K562 (cell line): ENCODE measurements around the gene FAM53B. TPM values are rescaled to one million over a fixed set of nuclear protein-coding genes. Genes with fewer than 3 reads are reported as not detected.
A peak's percentile ranks its signal among the peaks of the same experiment; 100 is the strongest.

Experiments used
- ATAC-seq: fragments of 200-7000 bp; cut with Tn5 transposase; 3 replicates; pipeline ENCODE4 v1.9.1; 2020; ENCODE audit warnings: moderate library complexity
- BruUV-seq: library from RNA; stranded (reverse); fragments of 400-500 nt; replicated peaks from 2 replicates; lab custom pipeline; 2021; lab: Mats Ljungman, UMichigan
- CTCF ChIA-PET: fragments of 300-600 bp; formaldehyde crosslinking; extraction: SDS; loops from one replicate; lab custom pipeline; 2021; ENCODE audit warnings: low intra/inter-chr PET ratio; lab: Yijun Ruan, JAX
- POLR2A ChIA-PET: fragments of 300-600, 350-650 bp; sonication (Branson Sonifier 250); formaldehyde crosslinking; extraction: SDS; loops from one replicate; lab custom pipeline; 2021; ENCODE audit warnings: antibody characterized with exemption, inconsistent platforms; lab: Yijun Ruan, JAX
- DNase-seq, 4 experiments: peaks; one replicate each; pipeline versions ENCODE4 v3.0.0 to v3.0.0-alpha.2; 2011 to 2018; ENCODE audit warnings: low spot score in 3 of 4, mixed read lengths in 3 of 4; ENCODE audit errors: extremely low read depth in 1 of 4
- FAIRE-seq: peaks from 2 replicates; lab custom pipeline; 2011; peaks lifted over from hg19 to GRCh38; lab: Jason Lieb, UNC
- H2AFZ ChIP-seq: 2 replicates; pipeline ENCODE4 v1.6.0; 2011; ENCODE audit warnings: low read depth, low read length, control low read depth, inconsistent platforms
- H3K27ac ChIP-seq: fragments of 200-600 bp; 3 replicates; pipeline ENCODE4 v1.8.0; 2011; ENCODE audit warnings: low read depth, mild to moderate bottlenecking, control low read depth, inconsistent platforms, low read length, moderate library complexity, mixed read lengths; ENCODE audit errors: extremely low read depth
- H3K27me3 ChIP-seq, 2 experiments: fragments of 300-600 bp in 1 of 2; 2 replicates in 1 of 2; 3 replicates in 1 of 2; pipeline versions ENCODE4 v1.6.0 to v1.8.0; 2011; ENCODE audit warnings: inconsistent platforms in 2 of 2, low read length in 2 of 2, mild to moderate bottlenecking in 1 of 2, mixed read lengths in 1 of 2, moderate library complexity in 1 of 2; ENCODE audit not compliant: control insufficient read depth in 2 of 2, insufficient read depth in 2 of 2
- H3K36me3 ChIP-seq: fragments of 300-600 bp; 3 replicates; pipeline ENCODE4 v1.8.0; 2011; ENCODE audit warnings: mild to moderate bottlenecking, low read length, inconsistent platforms; ENCODE audit not compliant: control insufficient read depth, insufficient read depth
- H3K4me1 ChIP-seq, 2 experiments: fragments of 200-600 bp in 1 of 2; replicated peaks in 1 of 2; 2 replicates in 1 of 2; 3 replicates in 1 of 2; pipeline versions ENCODE4 v1.5.1 to v1.8.0; 2011; ENCODE audit warnings: inconsistent platforms in 2 of 2, low read length in 2 of 2, mild to moderate bottlenecking in 1 of 2, mixed read lengths in 1 of 2, moderate library complexity in 1 of 2; ENCODE audit not compliant: control insufficient read depth in 2 of 2, insufficient read depth in 2 of 2
- H3K4me2 ChIP-seq: 2 replicates; pipeline ENCODE4 v1.6.1; 2011; ENCODE audit warnings: low read length, control low read depth, inconsistent platforms, mixed read lengths; ENCODE audit not compliant: insufficient read depth
- H3K4me3 ChIP-seq: fragments of 200-600 bp; sonication (generic), shearing (Covaris generic); 2 replicates; pipeline ENCODE4 v1.5.1; 2016; ENCODE audit warnings: control low read depth, inconsistent platforms
- H3K79me2 ChIP-seq: fragments of 200-600 bp; 3 replicates; pipeline ENCODE4 v1.8.0; 2011; ENCODE audit warnings: low read length, inconsistent platforms; ENCODE audit not compliant: control insufficient read depth, insufficient read depth
- H3K9ac ChIP-seq, 2 experiments: 2 replicates each; pipeline versions ENCODE4 v1.6.0 to v1.6.1; 2011; ENCODE audit warnings: low read depth in 2 of 2, low read length in 2 of 2, control low read depth in 1 of 2, inconsistent platforms in 1 of 2, mild to moderate bottlenecking in 1 of 2, mixed read lengths in 1 of 2; ENCODE audit not compliant: insufficient read depth in 1 of 2
- H3K9me1 ChIP-seq: one replicate; pipeline ENCODE4 v1.6.0; 2011; ENCODE audit warnings: inconsistent platforms, mild to moderate bottlenecking, low read length, moderate library complexity; ENCODE audit not compliant: control insufficient read depth, insufficient read depth
- H3K9me3 ChIP-seq: replicated peaks from 2 replicates; pipeline ENCODE4 v1.5.1; 2011; ENCODE audit warnings: low read depth, low read length, inconsistent platforms; ENCODE audit not compliant: control insufficient read depth, insufficient read depth
- H4K20me1 ChIP-seq: replicated peaks from 2 replicates; pipeline ENCODE4 v1.6.1; 2011; ENCODE audit warnings: low read length, inconsistent platforms, mixed read lengths; ENCODE audit not compliant: control insufficient read depth, insufficient read depth
- CBFA2T2 ChIP-seq: fragments of 450-650 bp; conservative IDR thresholded peaks from 2 replicates; pipeline ENCODE4 v1.6.1; 2017; ENCODE audit warnings: mild to moderate bottlenecking
- CXXC5 ChIP-seq: fragments of 250-450 bp; sonication (Bioruptor Pico); IDR thresholded peaks from 2 replicates; pipeline ENCODE4 v1.8.0; 2022; ENCODE audit warnings: inconsistent platforms, mild to moderate bottlenecking, moderate library complexity
- DACH1 ChIP-seq: fragments of 450-650 bp; IDR thresholded peaks from 2 replicates; pipeline ENCODE4 v1.6.1; 2018; ENCODE audit not compliant: partially characterized antibody
- EP300 ChIP-seq: IDR thresholded peaks from 2 replicates; pipeline ENCODE4 v1.6.1; 2012; ENCODE audit warnings: low read length, improper control_type of control experiment
- JUND ChIP-seq, 2 experiments: IDR thresholded peaks; 2 replicates in 1 of 2; 3 replicates in 1 of 2; pipeline ENCODE4 v1.6.1; 2011; ENCODE audit warnings: borderline replicate concordance in 2 of 2, low read depth in 2 of 2, low read length in 2 of 2, improper control_type of control experiment in 1 of 2, missing biosample characterization in 1 of 2, missing genetic modification characterization in 1 of 2, missing genetic modification reagents in 1 of 2
- KLF16 ChIP-seq: IDR thresholded peaks from 2 replicates; pipeline ENCODE4 v1.6.1; 2016; ENCODE audit warnings: antibody characterized with exemption
- L3MBTL2 ChIP-seq: fragments of 450-650 bp; IDR thresholded peaks from 2 replicates; pipeline ENCODE4 v1.6.1; 2016; ENCODE audit warnings: mild to moderate bottlenecking, moderate library complexity
- MAFF ChIP-seq: IDR thresholded peaks from 2 replicates; pipeline ENCODE4 v1.6.1; 2012; ENCODE audit warnings: low read length, improper control_type of control experiment
- MTA1 ChIP-seq: fragments of 450-650 bp; IDR thresholded peaks from 2 replicates; pipeline ENCODE4 v1.6.1; 2017; ENCODE audit warnings: borderline replicate concordance
- MYNN ChIP-seq, 2 experiments: sonication (generic); formaldehyde crosslinking in 1 of 2; IDR thresholded peaks; 2 replicates each; pipeline versions ENCODE4 v1.5.0 to v1.6.1; 2016 to 2020; ENCODE audit warnings: antibody characterized with exemption in 1 of 2, missing genetic modification reagents in 1 of 2
- NFE2 ChIP-seq: IDR thresholded peaks from 2 replicates; pipeline ENCODE4 v1.6.1; 2014; ENCODE audit warnings: antibody characterized with exemption, low read depth
- SMARCE1 ChIP-seq: fragments of 450-650 bp; IDR thresholded peaks from 2 replicates; pipeline ENCODE4 v1.7.1; 2016; ENCODE audit warnings: mild to moderate bottlenecking
- TEAD4 ChIP-seq, 2 experiments: sonication (generic) in 1 of 2; formaldehyde crosslinking in 1 of 2; IDR thresholded peaks; 2 replicates each; pipeline versions ENCODE4 v1.6.1 to v1.8.0; 2012 to 2022; ENCODE audit warnings: borderline replicate concordance in 1 of 2, inconsistent platforms in 1 of 2, low read length in 1 of 2, mild to moderate bottlenecking in 1 of 2, missing genetic modification reagents in 1 of 2
- ZNF316 ChIP-seq: fragments of 450-650 bp; IDR thresholded peaks from 2 replicates; pipeline ENCODE4 v1.6.1; 2016
- WGBS: fragments of 100-300 bp; shearing (Covaris generic); methylation state at CpG from one replicate; pipeline ENCODE4 v1.1.6; 2016; ENCODE audit warnings: low coverage, mixed read lengths; ENCODE audit not compliant: insufficient coverage; ENCODE audit errors: missing lambda C conversion rate; 5-methylcytosine and 5-hydroxymethylcytosine counted together
- in situ Hi-C: fragments of 300-500 bp; cut with MboI; formaldehyde crosslinking; loops from 4 replicates; pipeline ENCODE4 v1.15.0; 2018; ENCODE audit warnings: inconsistent platforms, mixed read lengths
- intact Hi-C: fragments of 100-400 bp; cut with micrococcal nuclease; formaldehyde crosslinking; loops from 2 replicates; pipeline ENCODE4 v1.14.2; 2022
- polyA plus RNA-seq, 8 experiments: library from polyadenylated mRNA; depleted of rRNA in 4 of 8; stranded (reverse) in 5 of 8; unstranded in 3 of 8; fragments of >200 nt; fragmentation: Nextera tagmentation in 2 of 8; fragmentation: Illumina TruSeq in 1 of 8; extraction: Ambion mirVana in 2 of 8; extraction: Trizol in 1 of 8; gene quantifications; 2 replicates each; pipeline versions ENCODE4 v1.2.1 to v1.2.3, GENCODE V29; 2011 to 2014; ENCODE audit warnings: inconsistent platforms in 1 of 8, missing spikeins in 1 of 8
- total RNA-seq, 7 experiments: library from RNA; depleted of rRNA in 6 of 7; stranded (reverse); fragments of >200 nt in 6 of 7; fragmentation: Illumina TruSeq in 2 of 7; extraction: Trizol in 2 of 7; gene quantifications; 2 replicates each; pipeline versions ENCODE4 v1.2.1 to v1.2.3, GENCODE V29; 2011 to 2021; ENCODE audit warnings: low replicate concordance in 1 of 7
- TF ChIP-seq, protein P1 (sequence below): fragments of 450-650 bp; IDR thresholded peaks from one replicate; pipeline ENCODE4 v1.6.1; 2018; ENCODE audit warnings: mild to moderate bottlenecking, moderate library complexity; ENCODE audit not compliant: partially characterized antibody
- TF ChIP-seq, protein P2 (sequence below): fragments of 450-650 bp; conservative IDR thresholded peaks from 2 replicates; pipeline ENCODE4 v1.6.1; 2016; ENCODE audit warnings: missing genetic modification characterization, low read depth, mild to moderate bottlenecking, missing compliant biosample characterization, moderate library complexity
- TF ChIP-seq, protein P3 (sequence below): fragments of 450-650 bp; formaldehyde crosslinking; IDR thresholded peaks from 2 replicates; pipeline ENCODE4 v1.4.0; 2022; ENCODE audit warnings: missing genetic modification characterization

The FAM53B gene
- total and polyA plus RNA-seq, 9 of the 15 experiments (the other 6 are each of a cell fraction or from before 2014, with no cell fraction given): 0.03 to 16.5 (median 5.0) TPM

DNA sequence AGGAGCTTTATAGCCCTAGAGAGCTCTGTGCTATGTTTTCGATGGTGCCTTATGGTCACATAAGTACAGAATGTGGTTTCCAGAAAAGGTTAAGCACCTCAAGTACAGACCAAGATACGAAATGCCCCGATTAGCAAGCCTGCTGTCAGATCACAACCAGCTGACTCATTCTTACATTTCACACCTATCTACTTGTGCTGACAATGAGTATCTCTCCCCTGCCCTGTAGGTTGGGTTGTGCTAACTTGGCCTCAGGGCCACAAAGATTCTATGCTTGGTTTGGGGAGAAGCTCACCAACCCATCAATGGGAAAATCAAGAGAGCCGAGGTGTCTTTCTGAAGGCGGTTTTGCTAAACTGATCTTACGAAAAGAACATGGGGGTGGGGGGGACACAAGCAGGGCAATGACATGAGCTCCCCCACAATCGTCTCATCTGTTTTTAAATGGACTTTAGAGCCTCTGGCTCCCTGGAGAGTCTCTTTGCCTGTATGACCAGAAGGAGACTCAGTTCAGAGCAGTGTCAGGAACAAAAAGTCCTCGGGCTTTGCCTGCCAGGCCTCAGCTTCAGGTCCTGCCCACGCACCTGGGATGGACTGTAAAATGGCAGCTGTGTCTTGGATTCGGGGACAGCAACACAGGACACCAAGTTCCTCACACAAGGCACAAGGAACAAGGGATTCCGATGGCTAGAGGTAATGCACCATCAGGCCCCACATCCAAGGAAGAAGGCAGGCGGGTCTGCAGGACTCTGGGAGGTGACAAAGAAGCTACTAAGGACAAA lies 55.1 kb downstream of the FAM53B start:
- H4K20me1 ChIP-seq: no peaks in the 10 kb centered on the region
- H3K4me1 ChIP-seq: peaks cover 47 to 48% of the 10 kb centered on the region in 2 experiments
- in situ Hi-C loops (no loop called here), intact Hi-C loops (no loop called here)
- H3K27me3 ChIP-seq: no peaks in the 10 kb centered on the region
- no peak overlapping the region for H3K4me3 ChIP-seq
- H2AFZ ChIP-seq: no peak overlapping the region
- H3K9me1 ChIP-seq: no peaks in the 10 kb centered on the region
- H3K9ac ChIP-seq: peak overlapping the region in 1 of 2 experiments; percentile 72; a peak in 1 of 4 replicates
- peaks cover 7% of the 10 kb centered on the region; the same call in 2 of the 3 replicates for H3K79me2 ChIP-seq
- ChIA-PET CTCF (interaction anchor here (0.7 kb wide), 1 partner anchor 1529 kb away, joined by 3 read pairs; no protein-coding TSS in a partner anchor), POLR2A (interaction anchor here (1.0 to 3.2 kb wide), 3 partner anchors 14 to 29 kb away, joined by 3 to 14 read pairs (median 5); no protein-coding TSS in a partner anchor)
- BruUV-seq: no TSS peak
- FAIRE-seq (peak; percentile 91), DNase-seq (peak; percentile 18 to 70 (median 34)), ATAC-seq (peak; percentile 51)
- no peak overlapping the region for H3K4me2 ChIP-seq
- H3K27ac ChIP-seq: peak overlapping the region; percentile 33; the same call in 2 of the 3 replicates
- peaks cover 28% of the 10 kb centered on the region; the same call in 2 of the 3 replicates for H3K36me3 ChIP-seq
- no peaks in the 10 kb centered on the region for H3K9me3 ChIP-seq
- WGBS: 35% methylated on average over 11 of the region's 12 CpGs
- TF ChIP-seq, protein P1, sequence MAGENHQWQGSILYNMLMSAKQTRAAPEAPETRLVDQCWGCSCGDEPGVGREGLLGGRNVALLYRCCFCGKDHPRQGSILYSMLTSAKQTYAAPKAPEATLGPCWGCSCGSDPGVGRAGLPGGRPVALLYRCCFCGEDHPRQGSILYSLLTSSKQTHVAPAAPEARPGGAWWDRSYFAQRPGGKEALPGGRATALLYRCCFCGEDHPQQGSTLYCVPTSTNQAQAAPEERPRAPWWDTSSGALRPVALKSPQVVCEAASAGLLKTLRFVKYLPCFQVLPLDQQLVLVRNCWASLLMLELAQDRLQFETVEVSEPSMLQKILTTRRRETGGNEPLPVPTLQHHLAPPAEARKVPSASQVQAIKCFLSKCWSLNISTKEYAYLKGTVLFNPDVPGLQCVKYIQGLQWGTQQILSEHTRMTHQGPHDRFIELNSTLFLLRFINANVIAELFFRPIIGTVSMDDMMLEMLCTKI: no peak
- TF ChIP-seq MAFF (peak; percentile 79; the same call in 1 of the 2 replicates), CXXC5 (CRISPR knock-in tag) (peak; percentile 37; the same call in 1 of the 2 replicates), NFE2 (peak; percentile 92), JUND (IDR thresholded peaks at IDR 0.05; ENCODE audit: borderline replicate concordance, low read depth, low read length) (peak; percentile 52; the same call in 1 of the 2 replicates), JUND (tag; IDR thresholded peaks at IDR 0.05; ENCODE audit: borderline replicate concordance, low read depth, low read length) (peak; percentile 58; the same call in 1 of the 3 replicates), DACH1 (no peak), MTA1 (no peak), KLF16 (0 out of 2 replicates have a peak, but pooled peaks have one; percentile 3), EP300 (peak; percentile 49; the same call in 1 of the 2 replicates), ZNF316 (peak; percentile 89), SMARCE1 (no peak), TEAD4 (IDR thresholded peaks at IDR 0.05; ENCODE audit: low read length) (peak; percentile 51; the same call in 1 of the 2 replicates), TEAD4 (CRISPR knock-in tag; IDR thresholded peaks at IDR 0.05; ENCODE audit: borderline replicate concordance) (no peak), CBFA2T2 (peak; percentile 42), L3MBTL2 (peak; percentile 92), MYNN (IDR thresholded peaks at IDR 0.05) (peak; percentile 58; the same call in 1 of the 2 replicates), MYNN (CRISPR knock-in tag; IDR thresholded peaks at IDR 0.05) (no peak)
- TF ChIP-seq, protein P2, sequence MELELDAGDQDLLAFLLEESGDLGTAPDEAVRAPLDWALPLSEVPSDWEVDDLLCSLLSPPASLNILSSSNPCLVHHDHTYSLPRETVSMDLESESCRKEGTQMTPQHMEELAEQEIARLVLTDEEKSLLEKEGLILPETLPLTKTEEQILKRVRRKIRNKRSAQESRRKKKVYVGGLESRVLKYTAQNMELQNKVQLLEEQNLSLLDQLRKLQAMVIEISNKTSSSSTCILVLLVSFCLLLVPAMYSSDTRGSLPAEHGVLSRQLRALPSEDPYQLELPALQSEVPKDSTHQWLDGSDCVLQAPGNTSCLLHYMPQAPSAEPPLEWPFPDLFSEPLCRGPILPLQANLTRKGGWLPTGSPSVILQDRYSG (tag): 0 out of 2 replicates have a peak, but pooled peaks have one; percentile 42
- TF ChIP-seq, protein P3, sequence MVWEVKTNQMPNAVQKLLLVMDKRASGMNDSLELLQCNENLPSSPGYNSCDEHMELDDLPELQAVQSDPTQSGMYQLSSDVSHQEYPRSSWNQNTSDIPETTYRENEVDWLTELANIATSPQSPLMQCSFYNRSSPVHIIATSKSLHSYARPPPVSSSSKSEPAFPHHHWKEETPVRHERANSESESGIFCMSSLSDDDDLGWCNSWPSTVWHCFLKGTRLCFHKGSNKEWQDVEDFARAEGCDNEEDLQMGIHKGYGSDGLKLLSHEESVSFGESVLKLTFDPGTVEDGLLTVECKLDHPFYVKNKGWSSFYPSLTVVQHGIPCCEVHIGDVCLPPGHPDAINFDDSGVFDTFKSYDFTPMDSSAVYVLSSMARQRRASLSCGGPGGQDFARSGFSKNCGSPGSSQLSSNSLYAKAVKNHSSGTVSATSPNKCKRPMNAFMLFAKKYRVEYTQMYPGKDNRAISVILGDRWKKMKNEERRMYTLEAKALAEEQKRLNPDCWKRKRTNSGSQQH (CRISPR knock-in tag): no peak
